Activated naive CD4-positive, alpha-beta T cell treated with anti-CD3 and anti-CD28 coated beads, Interleukin-2, amount 50 U/mL, for 72 hours (primary cell): ENCODE measurements around the gene POLR2E. TPM values are rescaled to one million over a fixed set of nuclear protein-coding genes. Genes with fewer than 3 reads are reported as not detected.

ENCODE experiments used
- ATAC-seq, 2 donors: fragments of 150-1000 bp; cut with Tn5 transposase; 2 replicates each; pipeline ENCODE4 v1.10.0; 2021; ENCODE audit warnings: mild to moderate bottlenecking in 2 of 2, moderate library complexity in 2 of 2
- DNase-seq, 2 donors: peaks; one replicate each; pipeline ENCODE4 v3.0.0; 2021 to 2022; ENCODE audit warnings: low spot score in 2 of 2
- H3K27ac Mint-ChIP-seq, 2 donors: one replicate each; pipeline ENCODE4 v1.8.0; 2022; ENCODE audit warnings: mild to moderate bottlenecking in 2 of 2, mixed read lengths in 2 of 2
- H3K36me3 Mint-ChIP-seq, 2 donors: one replicate each; pipeline ENCODE4 v1.8.0; 2022; ENCODE audit warnings: mixed read lengths in 2 of 2
- H3K9me3 Mint-ChIP-seq, 2 donors: one replicate each; pipeline ENCODE4 v1.8.0; 2022; ENCODE audit warnings: mixed read lengths in 2 of 2
- total RNA-seq, 2 donors: library from RNA; stranded (reverse); gene quantifications; one replicate each; pipeline ENCODE4 v1.2.3, GENCODE V29; 2022

The POLR2E gene
- total RNA-seq, 2 donors from 2014 or later = 248 to 259 TPM

GRCh38 chr19:1068009-1069001 is 26.9 kb downstream of the POLR2E start:
- ATAC-seq = peak in 1 of 2 donors; percentile 17
- peak in 1 of 2 donors; percentile 77 for DNase-seq
- peaks cover 25% of the 10 kb centered on the region in 2 donors for H3K36me3 Mint-ChIP-seq
- no peaks in the 10 kb centered on the region for H3K9me3 Mint-ChIP-seq
- H3K27ac Mint-ChIP-seq = peak overlapping the region; percentile 95

DNA sequence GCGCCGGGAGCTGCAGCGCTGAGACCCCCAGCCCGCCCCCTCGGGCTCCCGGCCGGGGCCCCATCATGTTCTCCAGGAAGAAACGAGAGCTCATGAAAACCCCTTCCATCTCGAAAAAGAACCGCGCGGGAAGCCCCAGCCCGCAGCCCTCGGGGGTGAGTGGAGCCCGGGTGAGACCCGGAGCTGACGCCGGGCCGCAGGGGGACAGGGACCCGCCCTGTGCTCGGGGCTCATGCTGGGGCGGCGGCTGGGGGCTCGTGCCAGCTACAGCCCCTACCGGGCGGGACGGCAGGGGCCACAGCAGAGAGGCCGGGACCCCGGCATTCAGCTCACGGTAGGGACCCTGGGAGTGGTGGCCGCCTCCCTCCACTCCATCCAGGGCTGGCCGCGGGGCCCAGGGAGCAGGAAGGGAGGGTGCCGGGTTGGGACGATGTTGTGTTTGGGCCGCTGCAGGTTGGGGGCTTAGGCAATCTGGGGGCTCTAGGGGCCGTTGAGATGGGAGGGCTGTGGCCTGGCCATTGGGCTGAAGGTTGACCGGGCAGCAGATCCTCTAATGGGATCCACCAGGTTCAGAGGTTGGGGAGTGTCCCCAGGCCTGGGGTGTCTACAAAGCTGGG is 27.7 kb downstream of the POLR2E start:
- DNase-seq = no peak
- ATAC-seq = peak; percentile 39 to 51
- Mint-ChIP-seq H3K27ac (peak overlapping the region; percentile 65 to 95), H3K9me3 (no peaks in the 10 kb centered on the region), H3K36me3 (peaks cover 22 to 23% of the 10 kb centered on the region in 2 donors)

DNA sequence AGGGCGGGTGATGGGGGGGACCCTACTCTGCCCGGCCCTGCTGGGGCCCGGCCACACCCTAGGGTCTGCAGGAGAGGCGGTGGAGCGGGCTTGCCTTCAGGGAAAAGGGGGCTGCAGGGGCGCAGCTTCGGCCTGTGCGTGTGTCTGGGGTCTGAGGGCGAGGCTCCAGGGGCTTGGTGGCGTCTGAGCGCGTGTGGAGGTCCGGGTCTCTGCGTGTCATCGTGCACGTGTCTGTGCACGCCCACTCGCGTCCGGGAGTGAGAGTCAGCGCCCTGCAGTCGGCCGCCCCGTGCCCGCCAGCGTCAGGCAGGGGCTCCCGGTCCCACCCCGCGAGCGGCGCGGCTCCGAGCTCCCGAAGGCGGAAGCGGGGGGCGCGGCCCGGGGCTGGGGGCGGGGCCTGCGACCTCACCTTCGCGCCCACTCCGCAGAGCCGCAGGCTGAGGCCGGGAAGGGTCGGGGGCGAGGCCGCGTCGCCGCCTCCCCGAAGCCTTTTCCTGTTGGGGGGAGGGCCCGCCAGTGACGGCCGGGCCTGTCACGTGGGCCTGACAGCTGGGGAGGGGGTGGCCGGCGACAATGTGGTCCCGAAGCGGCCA is 28.3 kb downstream of the POLR2E start, which contains the start of gene ARHGAP45:
TSS of gene ARHGAP45 (plus strand) at position 420 of the 593 bp plus-strand sequence. CDS start 239 bp downstream, outside the sequence.
- DNase-seq (peak; percentile 85 to 87), ATAC-seq (peak; percentile 47 to 71)
- no peaks in the 10 kb centered on the region for H3K9me3 Mint-ChIP-seq
- H3K27ac Mint-ChIP-seq = peak within 1 kb of the TSS; percentile 65 to 95
- peaks cover 16 to 17% of the 10 kb centered on the region in 2 donors for H3K36me3 Mint-ChIP-seq

GRCh38 chr19:1066251-1066747 is 28.9 kb downstream of the POLR2E start:
- Mint-ChIP-seq H3K36me3 (peaks cover 13% of the 10 kb centered on the region in 2 donors), H3K27ac (no peak overlapping the region), H3K9me3 (no peaks in the 10 kb centered on the region)
- DNase-seq (no peak), ATAC-seq (no peak)

DNA sequence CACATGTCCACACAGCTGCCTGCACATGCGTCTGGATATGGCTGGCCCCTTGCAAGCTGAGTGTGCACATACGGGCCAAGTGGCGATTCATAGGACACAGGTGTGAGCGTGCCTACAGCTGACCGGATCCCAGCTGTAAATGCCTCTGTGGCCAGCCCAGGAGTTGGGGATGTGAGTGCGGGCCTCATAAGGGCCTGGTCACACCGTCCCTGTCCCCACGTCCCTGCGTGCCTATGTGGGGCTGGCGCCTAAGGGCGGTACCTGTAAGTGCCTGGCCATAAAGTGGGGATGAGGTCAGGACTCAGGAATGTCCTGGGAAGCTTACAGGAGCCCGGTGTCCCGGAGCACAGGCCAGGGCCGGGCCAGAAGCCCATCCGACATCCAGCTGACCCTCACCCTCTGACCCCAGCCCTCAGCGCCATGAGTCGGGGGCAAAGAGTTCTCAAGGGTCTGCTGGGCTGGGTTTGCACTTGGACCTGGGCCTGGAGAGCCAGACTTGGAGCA is 29.5 kb downstream of the POLR2E start:
- Mint-ChIP-seq H3K27ac (no peak overlapping the region), H3K36me3 (peaks cover 13% of the 10 kb centered on the region in 2 donors)

GRCh38 chr19:1064661-1065605 is 30.2 kb downstream of the POLR2E start:
- H3K9me3 Mint-ChIP-seq = no peaks in the 10 kb centered on the region

More for the DNA sequence above, 29.5 kb downstream of the POLR2E start:
- H3K9me3 Mint-ChIP-seq = no peaks in the 10 kb centered on the region
- DNase-seq (no peak), ATAC-seq (no peak)

GRCh38 chr19:1063909-1064660 is 31.1 kb downstream of the POLR2E start:
- ATAC-seq = no peak
- no peak overlapping the region for H3K27ac Mint-ChIP-seq

More at GRCh38 chr19:1064661-1065605, 30.2 kb downstream of the POLR2E start:
- DNase-seq (peak in 1 of 2 donors; percentile 80), ATAC-seq (peak in 1 of 2 donors; percentile 42)
- Mint-ChIP-seq H3K27ac (no peak overlapping the region), H3K36me3 (peaks cover 13% of the 10 kb centered on the region in 2 donors)

GRCh38 chr19:1063030-1063908 is 31.9 kb downstream of the POLR2E start:
- no peak overlapping the region for H3K27ac Mint-ChIP-seq
- no peaks in the 10 kb centered on the region for H3K9me3 Mint-ChIP-seq
- ATAC-seq (peak in 1 of 2 donors; percentile 26), DNase-seq (peak in 1 of 2 donors; percentile 72)
- peaks cover 0 to 3% of the 10 kb centered on the region in 2 donors for H3K36me3 Mint-ChIP-seq

More at GRCh38 chr19:1063909-1064660, 31.1 kb downstream of the POLR2E start:
- Mint-ChIP-seq H3K36me3 (peaks cover 7% of the 10 kb centered on the region in 2 donors), H3K9me3 (no peaks in the 10 kb centered on the region)
- DNase-seq = no peak

DNA sequence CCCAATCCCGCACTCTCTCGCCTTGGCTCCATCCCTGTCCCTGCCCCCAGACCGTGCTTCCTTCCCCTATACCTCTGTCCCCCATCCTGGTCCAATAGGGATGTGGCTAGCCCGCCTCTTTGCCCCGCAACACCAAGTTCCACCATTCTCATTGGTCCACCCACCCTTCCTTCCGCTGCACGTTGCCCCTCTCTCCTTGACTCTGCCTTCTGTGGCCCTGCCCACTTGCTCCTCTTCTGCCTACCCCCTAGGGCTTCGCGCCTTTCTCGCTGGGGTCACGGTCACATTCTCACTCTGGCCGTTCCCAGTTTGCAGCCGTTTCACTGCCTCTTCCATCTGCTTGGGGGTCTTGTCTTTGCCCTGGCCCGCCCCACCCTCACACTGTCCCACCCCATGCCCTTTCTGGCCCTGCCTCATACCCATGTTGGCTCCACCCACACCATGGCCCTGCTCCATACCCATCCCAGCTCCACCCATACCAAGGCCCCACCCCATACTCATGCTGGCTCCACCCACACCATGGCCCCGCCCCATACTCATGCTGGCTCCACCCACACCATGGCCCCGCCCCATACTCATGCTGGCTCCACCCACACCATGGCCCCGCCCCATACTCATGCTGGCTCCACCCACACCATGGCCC is 32.7 kb downstream of the POLR2E start:
- DNase-seq = peak in 1 of 2 donors; percentile 58
- Mint-ChIP-seq H3K36me3 (peaks cover 7 to 10% of the 10 kb centered on the region in 2 donors), H3K27ac (no peak overlapping the region), H3K9me3 (peaks cover 0 to under 1% of the 10 kb centered on the region in 2 donors)
- peak in 1 of 2 donors; percentile 21 for ATAC-seq

DNA sequence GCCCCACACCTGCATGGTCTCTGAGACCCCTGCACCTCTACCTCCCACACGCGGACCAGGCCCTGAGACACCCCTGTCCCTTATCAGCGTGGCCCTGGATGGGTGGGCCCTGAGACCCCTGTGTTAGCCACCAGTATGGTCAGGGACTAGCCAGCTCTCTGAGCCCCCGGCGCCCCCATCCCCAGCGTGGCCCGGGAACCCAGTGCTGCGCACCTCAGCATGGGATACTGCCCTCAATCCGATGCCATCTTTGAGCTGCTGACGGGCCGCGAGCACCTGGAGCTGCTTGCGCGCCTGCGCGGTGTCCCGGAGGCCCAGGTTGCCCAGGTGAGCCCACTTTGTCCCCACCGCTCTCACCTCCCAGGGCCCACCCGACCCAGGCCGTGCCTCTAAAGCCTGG is 33.2 kb downstream of the POLR2E start:
- no peak for ATAC-seq
- Mint-ChIP-seq H3K27ac (no peak overlapping the region), H3K9me3 (peaks cover 0 to 4% of the 10 kb centered on the region in 2 donors), H3K36me3 (peaks cover 10 to 16% of the 10 kb centered on the region in 2 donors)
- DNase-seq = no peak

GRCh38 chr19:1060689-1061088 is 34.5 kb downstream of the POLR2E start:
- peaks cover 16 to 26% of the 10 kb centered on the region in 2 donors for H3K36me3 Mint-ChIP-seq
- ATAC-seq (no peak), DNase-seq (no peak)
- H3K9me3 Mint-ChIP-seq = peaks cover 0 to 7% of the 10 kb centered on the region in 2 donors
- no peak overlapping the region for H3K27ac Mint-ChIP-seq

GRCh38 chr19:1058112-1058511 is 37.1 kb downstream of the POLR2E start:
- ATAC-seq = no peak
- Mint-ChIP-seq H3K27ac (no peak overlapping the region), H3K36me3 (peaks cover 16 to 26% of the 10 kb centered on the region in 2 donors), H3K9me3 (peaks cover 0 to 7% of the 10 kb centered on the region in 2 donors)
- no peak for DNase-seq

DNA sequence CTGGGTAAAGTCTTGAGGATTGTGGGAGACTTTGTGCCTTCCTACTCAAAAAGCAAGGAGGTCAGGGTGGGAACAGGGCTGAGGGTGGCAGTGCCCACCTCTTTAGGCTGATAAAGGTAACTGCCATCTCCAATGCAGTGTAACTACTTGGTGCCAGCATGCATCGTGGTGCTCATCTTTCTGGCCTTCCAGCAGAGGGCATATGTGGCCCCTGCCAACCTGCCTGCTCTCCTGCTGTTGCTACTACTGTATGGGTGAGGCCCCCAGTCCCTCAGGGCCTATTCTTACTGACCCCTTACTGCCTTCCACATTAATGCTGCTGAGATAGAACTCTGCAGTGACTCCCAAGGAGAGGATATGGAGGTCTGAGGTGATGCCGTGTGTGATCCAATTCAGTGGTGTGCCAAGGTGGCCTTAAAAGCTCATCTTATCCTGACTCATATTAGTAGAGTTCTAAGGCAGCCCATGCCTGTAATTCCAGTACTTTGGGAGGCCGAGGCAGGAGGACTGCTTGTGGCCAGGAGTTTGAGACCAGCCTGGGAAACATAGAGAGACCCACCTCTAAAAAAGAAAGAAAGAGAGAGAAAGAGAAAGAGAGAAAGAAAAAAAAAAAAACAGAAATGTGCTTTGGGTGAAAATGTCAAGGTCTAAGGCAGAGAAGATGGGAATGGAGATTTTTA is 37.9 kb downstream of the POLR2E start:
- DNase-seq (no peak), ATAC-seq (peak; percentile 46 to 63)
- Mint-ChIP-seq H3K9me3 (peaks cover 0 to 7% of the 10 kb centered on the region in 2 donors), H3K27ac (peak overlapping the region; percentile 11 to 70), H3K36me3 (peaks cover 16 to 26% of the 10 kb centered on the region in 2 donors)
